GM18907 (cell line): ENCODE data around the gene ALPK1.
A peak's percentile ranks its signal among the peaks of the same experiment; 100 is the strongest.

Experiments
- ATAC-seq: cut with Tn5 transposase; IDR thresholded peaks from one replicate; pipeline ENCODE4 v1.9.1; 2021; ENCODE audit warnings: mild to moderate bottlenecking, moderate library complexity; ENCODE audit not compliant: unreplicated experiment

The ALPK1 gene

GRCh38 chr4:112325530-112325929 lies 28.4 kb downstream of the ALPK1 start:
- no peak for ATAC-seq

- peak; percentile 83 for ATAC-seq
Observed at GRCh38 chr4:112327965-112328733, 31.0 kb downstream of the ALPK1 start.

- ATAC-seq = no peak
Observed at GRCh38 chr4:112328734-112329130, 31.6 kb downstream of the ALPK1 start.

- no peak for ATAC-seq
Observed at GRCh38 chr4:112329672-112330375, 32.7 kb downstream of the ALPK1 start.

- ATAC-seq = no peak
Observed at GRCh38 chr4:112330921-112331320, 33.8 kb downstream of the ALPK1 start.

- ATAC-seq = no peak
Observed at GRCh38 chr4:112332398-112332797, 35.2 kb downstream of the ALPK1 start.

GRCh38 chr4:112340023-112340422 lies 42.9 kb downstream of the ALPK1 start:
- ATAC-seq = no peak

GRCh38 chr4:112341033-112341432 lies 43.9 kb downstream of the ALPK1 start:
- ATAC-seq = no peak

- ATAC-seq = no peak
Observed at GRCh38 chr4:112343330-112344080, 46.3 kb downstream of the ALPK1 start.

GRCh38 chr4:112348488-112349158 lies 51.5 kb downstream of the ALPK1 start:
- no peak for ATAC-seq

- no peak for ATAC-seq
Observed at GRCh38 chr4:112352736-112353135, 55.6 kb downstream of the ALPK1 start.

- ATAC-seq = no peak
Observed at GRCh38 chr4:112355662-112356061, 58.5 kb downstream of the ALPK1 start.

GRCh38 chr4:112357453-112357852 lies 60.3 kb downstream of the ALPK1 start:
- no peak for ATAC-seq

GRCh38 chr4:112357897-112358296 lies 60.7 kb downstream of the ALPK1 start:
- ATAC-seq = no peak

- ATAC-seq = no peak
Observed at GRCh38 chr4:112358415-112358814, 61.2 kb downstream of the ALPK1 start.

GRCh38 chr4:112358952-112359749 lies 62.0 kb downstream of the ALPK1 start:
- ATAC-seq = no peak

GRCh38 chr4:112361181-112361791 lies 64.1 kb downstream of the ALPK1 start:
- peak; percentile 96 for ATAC-seq

GRCh38 chr4:112370466-112370865 lies 73.3 kb downstream of the ALPK1 start:
- ATAC-seq = no peak

GRCh38 chr4:112371361-112371760 lies 74.2 kb downstream of the ALPK1 start:
- ATAC-seq = no peak

GRCh38 chr4:112374850-112375249 lies 77.7 kb downstream of the ALPK1 start:
- no peak for ATAC-seq
